Esophagus squamous epithelium (tissue), 5 donors: Measurements from ENCODE around the gene SHKBP1. TPM values are rescaled to one million over a fixed set of nuclear protein-coding genes. Genes with fewer than 3 reads are reported as not detected.

Source experiments
- DNase-seq: peaks from one replicate; lab custom pipeline; 2025; lab: John Stamatoyannopoulos, UW
- H3K27ac ChIP-seq, 4 donors: fragments of 200-600 bp; sonication (generic); one replicate each; pipeline ENCODE4 v1.5.1; 2016 to 2019; ENCODE audit warnings: mild to moderate bottlenecking in 1 of 4
- H3K27me3 ChIP-seq, 4 donors: fragments of 200-600 bp; sonication (generic); 1 replicate in 3 of 4; 2 replicates in 1 of 4; pipeline versions ENCODE4 v1.5.1 to v1.6.0; 2017 to 2021; ENCODE audit warnings: antibody characterized with exemption in 1 of 4
- H3K36me3 ChIP-seq, 3 donors: fragments of 200-600 bp; sonication (generic); one replicate each; pipeline ENCODE4 v1.5.1; 2016 to 2019
- H3K4me1 ChIP-seq, 3 donors: fragments of 200-600 bp; sonication (generic); one replicate each; pipeline ENCODE4 v1.5.1; 2017 to 2019
- H3K4me3 ChIP-seq, 4 donors: fragments of 200-600 bp; sonication (generic); 1 replicate in 3 of 4; 2 replicates in 1 of 4; pipeline ENCODE4 v1.5.1; 2016 to 2019; ENCODE audit warnings: mild to moderate bottlenecking in 2 of 4, moderate library complexity in 1 of 4
- H3K9me3 ChIP-seq, 3 donors: fragments of 200-600 bp; sonication (generic); one replicate each; pipeline ENCODE4 v1.5.1; 2016 to 2019
- CTCF ChIP-seq, 6 experiments: fragments of 450-650 bp in 4 of 6; fragments of 200-600 bp in 2 of 6; sonication (generic) in 2 of 6; IDR thresholded peaks; one replicate each; pipeline ENCODE4 v1.5.1; 2016 to 2019; ENCODE audit warnings: antibody characterized with exemption in 6 of 6, mild to moderate bottlenecking in 4 of 6, moderate library complexity in 4 of 6
- POLR2A ChIP-seq, 4 donors: fragments of 450-650 bp; IDR thresholded peaks; one replicate each; pipeline ENCODE4 v1.6.1; 2017; ENCODE audit warnings: antibody characterized with exemption in 4 of 4, mild to moderate bottlenecking in 4 of 4, moderate library complexity in 3 of 4
- WGBS, 2 donors: methylation state at CpG; one replicate each; pipeline ENCODE4 v1.1.5; 2018; 5-methylcytosine and 5-hydroxymethylcytosine counted together
- intact Hi-C: fragments of 100-400 bp; cut with DNase I; formaldehyde crosslinking; loops from one replicate; pipeline ENCODE4 v1.15.0; 2022
- total RNA-seq, 4 donors: library from RNA; depleted of rRNA; stranded (reverse); fragments of >200 nt; gene quantifications; one replicate each; pipeline ENCODE4 v1.1.0, GENCODE V29; 2016
- donor health status: DM: yes; HTN: yes; CAD: no.

SHKBP1 gene
- total RNA-seq, 4 donors from 2014 or later = 42.3 to 77.9 (median 49.8) TPM

DNA sequence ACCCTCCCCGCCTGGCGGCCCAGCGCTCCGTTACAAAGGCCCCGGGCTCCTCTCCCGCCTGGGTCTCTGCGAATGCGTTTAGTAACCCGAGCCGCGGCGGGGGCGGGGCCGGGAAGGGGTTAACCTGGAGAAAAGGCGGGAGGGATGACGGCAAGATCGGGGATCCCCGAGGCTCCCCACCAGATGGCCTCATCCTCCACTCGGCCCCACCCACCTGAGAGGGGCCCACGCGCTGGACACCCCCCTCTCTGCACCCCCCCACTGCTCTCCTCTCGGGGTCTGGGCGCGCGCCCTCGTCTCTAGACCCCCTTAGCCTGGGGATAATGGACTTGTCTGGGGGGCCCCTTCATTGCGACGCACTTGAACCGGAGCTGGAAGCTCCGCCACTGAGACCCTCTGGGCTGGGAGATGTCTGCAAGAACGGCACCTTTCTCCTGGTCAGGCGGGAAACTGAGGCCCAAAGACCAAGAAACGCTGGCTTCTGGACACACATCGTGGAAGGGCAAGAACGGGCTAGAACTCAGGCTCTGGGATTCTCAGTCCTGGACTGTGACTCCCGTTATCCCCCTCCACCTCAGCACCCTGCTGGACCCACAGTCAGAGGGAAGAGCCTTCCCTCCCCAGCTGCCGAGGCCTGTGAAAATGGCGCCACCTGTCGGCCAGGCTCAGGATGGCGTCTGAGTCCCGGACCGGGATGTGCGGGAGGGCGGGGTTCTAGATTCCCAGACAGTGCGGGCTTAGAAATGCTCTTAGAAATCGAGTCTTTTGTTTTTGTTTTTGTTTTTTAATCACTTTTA is 21.6 kb downstream of the SHKBP1 start:
- H3K4me3 ChIP-seq = peak overlapping the region in 1 of 4 donors; percentile 4
- TF ChIP-seq CTCF (IDR thresholded peaks at IDR 0.05) (peak; percentile 82 to 99 (median 98)), POLR2A (IDR thresholded peaks at IDR 0.05) (no peak)
- WGBS, 2 donors = 1 to 2% methylated on average over 12 to 23 of the region's 46 CpGs
- no peaks in the 10 kb centered on the region for H3K9me3 ChIP-seq
- peak overlapping the region in 1 of 4 donors; percentile 95 for H3K27ac ChIP-seq
- H3K27me3 ChIP-seq = peaks cover 0 to 65% (median 12%) of the 10 kb centered on the region in 4 donors
- peaks cover 52 to 75% (median 53%) of the 10 kb centered on the region in 3 donors for H3K4me1 ChIP-seq
- H3K36me3 ChIP-seq = no peaks in the 10 kb centered on the region
- intact Hi-C loops = loop anchor here (5.0 to 10.0 kb wide), 3 partner anchors 56 to 134 kb away; partner anchors contain the start of genes BLVRB and SPTBN4
- DNase-seq = no peak

DNA sequence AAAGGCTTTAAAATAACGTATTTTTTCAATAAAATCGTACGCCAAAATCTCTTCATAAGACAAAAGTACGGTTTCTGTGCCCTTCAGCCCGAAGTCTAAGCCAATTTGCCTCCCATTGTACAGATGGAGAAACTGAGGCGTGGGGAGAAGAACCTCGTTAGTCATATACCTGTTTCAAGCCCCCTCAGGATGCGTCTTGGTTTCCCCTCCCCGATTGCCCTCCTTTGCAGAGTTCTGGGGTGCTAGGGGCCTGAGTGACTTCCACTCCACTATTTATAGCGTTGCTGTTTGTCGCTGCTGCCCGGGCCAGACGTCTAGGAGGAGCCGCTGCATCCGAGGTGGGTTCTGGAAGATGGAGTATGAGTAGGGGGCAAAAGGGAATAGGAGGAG is 22.2 kb downstream of the SHKBP1 start:
- Histone ChIP-seq H3K9me3 (no peaks in the 10 kb centered on the region), H3K4me3 (peak overlapping the region in 1 of 4 donors; percentile 81), H3K4me1 (peaks cover 52 to 81% (median 54%) of the 10 kb centered on the region in 3 donors), H3K36me3 (no peaks in the 10 kb centered on the region), H3K27me3 (peaks cover 0 to 65% (median 12%) of the 10 kb centered on the region in 4 donors), H3K27ac (peak overlapping the region in 3 of 4 donors; percentile 74 to 97 (median 95))
- TF ChIP-seq POLR2A (IDR thresholded peaks at IDR 0.05) (no peak), CTCF (IDR thresholded peaks at IDR 0.05) (no peak)
- DNase-seq = no peak
- 10 to 15% methylated on average over 10 of the region's 15 CpGs for WGBS, 2 donors
- intact Hi-C loops = loop anchor here (5.0 to 10.0 kb wide), 3 partner anchors 57 to 134 kb away; partner anchors contain the start of genes BLVRB and SPTBN4

DNA sequence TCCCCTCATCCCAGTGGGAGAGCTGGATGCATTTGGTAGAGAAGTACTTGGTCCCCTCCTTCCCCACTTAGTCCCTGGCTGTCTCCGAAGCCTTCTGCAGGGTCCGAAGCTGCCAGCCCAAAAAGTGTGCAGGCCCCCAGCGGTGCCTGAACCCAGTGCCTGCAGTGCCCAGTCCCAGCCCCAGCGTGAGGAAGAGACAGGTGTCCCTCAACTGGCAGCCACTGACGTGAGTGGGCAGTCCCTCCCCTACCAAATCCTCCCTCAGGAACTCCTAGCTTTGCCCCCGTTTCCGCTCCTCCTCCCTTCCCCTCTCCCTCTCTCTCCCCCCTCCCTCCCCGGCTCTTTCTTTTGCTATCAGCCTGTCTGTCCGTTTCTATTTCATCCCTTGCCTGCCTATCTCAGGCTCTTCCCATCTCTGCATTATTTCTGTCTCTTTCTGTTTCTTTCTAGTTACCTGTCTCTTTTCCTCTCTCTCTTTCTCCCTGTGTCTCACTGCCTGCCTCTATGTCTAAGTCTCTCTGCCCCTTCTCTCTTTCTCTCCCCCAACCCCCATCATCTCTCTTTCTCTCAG is 22.7 kb downstream of the SHKBP1 start:
- Histone ChIP-seq H3K27ac (peak overlapping the region; percentile 53 to 97 (median 84)), H3K9me3 (no peaks in the 10 kb centered on the region), H3K4me3 (peak overlapping the region in 2 of 4 donors; percentile 68 to 81), H3K36me3 (no peaks in the 10 kb centered on the region), H3K27me3 (peaks cover 0 to 65% (median 12%) of the 10 kb centered on the region in 4 donors), H3K4me1 (peaks cover 56 to 85% (median 58%) of the 10 kb centered on the region in 3 donors)
- intact Hi-C loops = loop anchor here (5.0 to 10.0 kb wide), 3 partner anchors 57 to 135 kb away; partner anchors contain the start of genes BLVRB and SPTBN4
- TF ChIP-seq POLR2A (IDR thresholded peaks at IDR 0.05) (no peak), CTCF (IDR thresholded peaks at IDR 0.05) (no peak)
- WGBS, 2 donors = 0 to 1% methylated on average over 7 to 8 of the region's 9 CpGs
- DNase-seq = no peak

- TF ChIP-seq POLR2A (IDR thresholded peaks at IDR 0.05) (no peak), CTCF (IDR thresholded peaks at IDR 0.05) (no peak)
- Histone ChIP-seq H3K27ac (peak overlapping the region; percentile 53 to 97 (median 84)), H3K9me3 (no peaks in the 10 kb centered on the region), H3K4me1 (peaks cover 62 to 85% (median 64%) of the 10 kb centered on the region in 3 donors), H3K27me3 (peaks cover 0 to 64% (median 12%) of the 10 kb centered on the region in 4 donors), H3K36me3 (no peaks in the 10 kb centered on the region), H3K4me3 (peak overlapping the region in 3 of 4 donors; percentile 17 to 81 (median 68))
- intact Hi-C loops = loop anchor here (5.0 to 10.0 kb wide), 4 partner anchors 58 to 175 kb away; partner anchors contain the start of genes BLVRB, SERTAD1 and SPTBN4
- WGBS, 2 donors = 0 to 3% methylated on average over 4 to 9 of the region's 43 CpGs
- DNase-seq = no peak
Observed at GRCh38 chr19:40599902-40600569, 23.4 kb downstream of the SHKBP1 start.
